HG03565 (cell line): Measurements from ENCODE around the gene CCND3.

Source experiments
- ATAC-seq: cut with Tn5 transposase; IDR thresholded peaks from one replicate; pipeline ENCODE4 v1.9.1; 2021; ENCODE audit warnings: mild to moderate bottlenecking, moderate library complexity; ENCODE audit not compliant: unreplicated experiment

The CCND3 gene

GRCh38 chr6:41941280-41942066 lies at the start of gene CCND3:
CCND3 (minus strand) TSS chr6:41941808; CDS start chr6:41941649, 159 bp downstream.
- ATAC-seq: peak; percentile 71

- ATAC-seq: no peak
These were observed 44.7 kb upstream of the CCND3 start for GRCh38 chr6:41986339-41986738.

GRCh38 chr6:41984623-41985022 lies 43.0 kb upstream of the CCND3 start:
- ATAC-seq: no peak

GRCh38 chr6:41976794-41977484 lies 35.3 kb upstream of the CCND3 start:
- ATAC-seq: no peak

GRCh38 chr6:41975276-41975675 lies 33.7 kb upstream of the CCND3 start:
- ATAC-seq: no peak

- no peak for ATAC-seq
These were observed 32.7 kb upstream of the CCND3 start for GRCh38 chr6:41974281-41974825.

GRCh38 chr6:41972826-41973225 lies 31.2 kb upstream of the CCND3 start:
- ATAC-seq: no peak

- no peak for ATAC-seq
These were observed 28.8 kb upstream of the CCND3 start for GRCh38 chr6:41970436-41970846.

GRCh38 chr6:41967312-41968287 lies 26.0 kb upstream of the CCND3 start:
- no peak for ATAC-seq

- no peak for ATAC-seq
These were observed 25.3 kb upstream of the CCND3 start for GRCh38 chr6:41966961-41967311.

- no peak for ATAC-seq
These were observed 24.8 kb upstream of the CCND3 start for GRCh38 chr6:41966214-41966920.

- ATAC-seq: no peak
These were observed 24.0 kb upstream of the CCND3 start for GRCh38 chr6:41965429-41966213.

- no peak for ATAC-seq
These were observed 22.7 kb upstream of the CCND3 start for GRCh38 chr6:41964201-41964887.

- ATAC-seq: no peak
These were observed 21.8 kb upstream of the CCND3 start for GRCh38 chr6:41963371-41963770.

- ATAC-seq: no peak
These were observed 18.4 kb upstream of the CCND3 start for GRCh38 chr6:41960028-41960427.

GRCh38 chr6:41958022-41958856 lies 16.6 kb upstream of the CCND3 start:
- no peak for ATAC-seq

GRCh38 chr6:41957117-41957516 lies 15.5 kb upstream of the CCND3 start:
- ATAC-seq: no peak

- no peak for ATAC-seq
These were observed 13.8 kb upstream of the CCND3 start for GRCh38 chr6:41955412-41955811.
